HG02943 (cell line): ENCODE results near the gene XPA.
"Not testable (repeated sequence)": the region's sequence is repeated elsewhere in the genome, so short reads cannot be mapped to it uniquely, and the experiment has no call there.

Experiments
- ATAC-seq: cut with Tn5 transposase; IDR thresholded peaks from one replicate; pipeline ENCODE4 v1.9.1; 2021; ENCODE audit warnings: mild to moderate bottlenecking, low read depth, moderate library complexity; ENCODE audit not compliant: unreplicated experiment

XPA gene

GRCh38 chr9:97704345-97704677, 7.2 kb upstream of the XPA start:
- ATAC-seq, result no peak

GRCh38 chr9:97703437-97704344, 6.6 kb upstream of the XPA start:
- ATAC-seq, result no peak

- ATAC-seq, result not testable (repeated sequence)
Measured at GRCh38 chr9:97699824-97700223, 2.7 kb upstream of the XPA start.

- not testable (repeated sequence) for ATAC-seq
Measured at GRCh38 chr9:97699281-97699680, 2.1 kb upstream of the XPA start.

GRCh38 chr9:97698865-97699264, 1.7 kb upstream of the XPA start:
- no peak for ATAC-seq

- ATAC-seq, result no peak
Measured at GRCh38 chr9:97697837-97698236, 697 bp upstream of the XPA start.

GRCh38 chr9:97695995-97696802, 941 bp downstream of the XPA start:
- ATAC-seq, result no peak

GRCh38 chr9:97695390-97695789, 1.8 kb downstream of the XPA start:
- no peak for ATAC-seq

- ATAC-seq, result no peak
Measured at GRCh38 chr9:97694769-97695168, 2.4 kb downstream of the XPA start.

- no peak for ATAC-seq
Measured at GRCh38 chr9:97689401-97690180, 7.5 kb downstream of the XPA start.

GRCh38 chr9:97688654-97689053, 8.5 kb downstream of the XPA start:
- no peak for ATAC-seq

- no peak for ATAC-seq
Measured at GRCh38 chr9:97682242-97682641, 14.9 kb downstream of the XPA start.

GRCh38 chr9:97675655-97676054, 21.5 kb downstream of the XPA start:
- ATAC-seq, result no peak

- no peak for ATAC-seq
Measured at GRCh38 chr9:97673922-97674321, 23.2 kb downstream of the XPA start.

GRCh38 chr9:97672403-97672802, 24.7 kb downstream of the XPA start:
- ATAC-seq, result no peak

GRCh38 chr9:97670586-97670985, 26.6 kb downstream of the XPA start:
- ATAC-seq, result no peak

- ATAC-seq, result no peak
Measured at GRCh38 chr9:97668485-97668884, 28.7 kb downstream of the XPA start.

GRCh38 chr9:97666907-97667686, 30.0 kb downstream of the XPA start:
- no peak for ATAC-seq

GRCh38 chr9:97665742-97666141, 31.4 kb downstream of the XPA start:
- ATAC-seq, result no peak

GRCh38 chr9:97660847-97661246, 36.3 kb downstream of the XPA start:
- ATAC-seq, result no peak
